Measurements from ENCODE around the gene ZNF688. TPM values are rescaled to one million over a fixed set of nuclear protein-coding genes. Genes with fewer than 3 reads are reported as not detected.

Gene ZNF688
- total and polyA plus RNA-seq, 9 of the 15 experiments (the other 6 are each of a cell fraction or from before 2014, with no cell fraction given), result 0.48 to 12.9 (median 4.5) TPM

- no peak for TF ChIP-seq ZNF347 (CRISPR knock-in tag; IDR thresholded peaks at IDR 0.05; ENCODE audit: low read depth)
- peak; percentile 86 for TF ChIP-seq RBFOX2 (IDR thresholded peaks at IDR 0.05; ENCODE audit: low read depth, low read length)
- TF ChIP-seq ELF4 (CRISPR knock-in tag; IDR thresholded peaks at IDR 0.05), result peak; percentile 59; the same call in 1 of the 2 replicates
- peak; percentile 77 for TF ChIP-seq NFYB (IDR thresholded peaks at IDR 0.05; ENCODE audit: extremely low read depth, insufficient read length)
- TF ChIP-seq TRIM28 (IDR thresholded peaks at IDR 0.05), result no peak
- no peak; the same call in 1 of the 2 replicates for TF ChIP-seq REST (IDR thresholded peaks at IDR 0.05; ENCODE audit: borderline replicate concordance)
- no peak for TF ChIP-seq REST (CRISPR knock-in tag; IDR thresholded peaks at IDR 0.05; ENCODE audit: low read depth)
- no peak; the same call in 1 of the 2 replicates for TF ChIP-seq BCOR (IDR thresholded peaks at IDR 0.05)
- TF ChIP-seq ZMIZ1 (IDR thresholded peaks at IDR 0.05; ENCODE audit: low read depth in 2 of 2, low read length in 2 of 2), result 0 out of 4 replicates have a peak, but pooled peaks of 1 of the 2 experiments have one; percentile 13
- no peak for TF ChIP-seq NR0B1 (IDR thresholded peaks at IDR 0.05; ENCODE audit: partially characterized antibody)
- no peak for TF ChIP-seq BRF1 (IDR thresholded peaks at IDR 0.05; ENCODE audit: borderline replicate concordance, extremely low read depth, insufficient read length)
- peak; percentile 90 for TF ChIP-seq RBM25 (IDR thresholded peaks at IDR 0.05; ENCODE audit: low read depth, low read length, severe bottlenecking)
- peak; percentile 87 for TF ChIP-seq MTA3 (IDR thresholded peaks at IDR 0.05; ENCODE audit: borderline replicate concordance)
- TF ChIP-seq GATA2 (CRISPR knock-in tag; IDR thresholded peaks at IDR 0.05), result no peak
- no peak for TF ChIP-seq ZNF274 (IDR thresholded peaks at IDR 0.05; ENCODE audit: borderline replicate concordance, low read depth, low read length)
Observed at GRCh38 chr16:30585400-30586191, 14.1 kb upstream of the ZNF688 start, which contains the start of gene ZNF785 (continued).
